NCI-H510A (cell line): ENCODE data around the gene KNDC1.

Experiments used
- DNase-seq: peaks from one replicate; lab custom pipeline; 2025; lab: John Stamatoyannopoulos, UW

KNDC1 gene

GRCh38 chr10:133241501-133242205, 81.6 kb downstream of the KNDC1 start:
- no peak for DNase-seq

- no peak for DNase-seq
Measured at GRCh38 chr10:133242611-133243356, 82.8 kb downstream of the KNDC1 start.

DNA sequence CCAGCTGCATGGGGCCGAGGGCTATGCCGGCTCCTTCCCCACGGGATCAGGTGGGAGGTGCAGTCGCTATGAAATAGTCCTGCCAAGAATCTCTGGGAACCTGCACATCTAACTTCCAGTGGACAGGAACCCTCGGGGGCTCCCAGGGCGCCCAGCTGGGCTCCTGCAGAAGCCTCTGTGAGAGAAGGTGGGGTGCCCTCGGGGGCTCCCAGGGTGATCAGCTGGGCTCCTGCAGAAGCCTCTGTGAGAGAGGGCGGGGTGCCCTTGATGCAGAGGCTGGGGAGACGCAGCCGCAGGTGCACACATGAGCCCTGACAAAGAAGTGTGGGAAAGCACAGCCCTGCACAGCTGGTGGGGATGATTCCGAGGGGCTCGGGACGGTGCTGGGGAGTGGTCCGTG, 83.6 kb downstream of the KNDC1 start:
- DNase-seq = no peak

DNA sequence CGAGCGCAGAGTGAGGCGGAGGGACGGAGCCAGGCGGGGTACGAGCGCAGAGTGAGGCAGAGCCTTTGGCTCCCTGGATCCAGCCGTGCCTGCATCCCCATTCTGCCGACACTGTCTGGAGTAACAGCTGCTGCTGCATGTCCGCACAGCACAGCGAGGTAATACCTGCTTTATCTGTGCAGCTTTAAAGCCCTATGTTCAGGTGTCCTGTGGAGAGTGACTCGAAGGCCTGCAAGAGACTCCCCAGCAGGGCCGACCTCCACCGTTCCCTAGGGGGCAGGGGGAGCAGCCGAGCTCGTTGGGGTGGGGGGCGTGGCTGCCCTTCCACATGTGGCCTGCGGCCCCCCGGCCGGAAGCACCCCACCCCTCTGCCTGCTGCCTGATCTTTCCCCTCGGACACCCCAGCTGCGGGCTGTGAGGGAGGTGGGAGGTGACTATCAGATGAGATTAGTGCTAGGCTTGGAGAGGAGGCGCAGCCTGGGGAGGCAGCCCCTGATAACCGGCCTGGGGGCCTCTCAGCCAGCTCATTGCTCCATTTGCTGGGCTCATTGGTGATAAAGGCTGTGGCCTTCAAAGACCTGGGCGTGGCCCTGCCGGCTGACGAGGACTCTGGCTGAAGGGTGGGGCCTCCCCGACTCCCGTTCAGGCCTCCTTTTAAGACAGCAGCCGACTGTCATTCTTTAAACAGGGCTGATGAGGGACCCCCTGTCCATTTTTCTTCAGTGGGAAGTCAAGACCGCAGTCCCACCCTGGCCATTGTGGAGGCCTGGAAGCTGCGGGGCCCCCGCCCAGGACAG, 85.6 kb downstream of the KNDC1 start:
- no peak for DNase-seq

DNA sequence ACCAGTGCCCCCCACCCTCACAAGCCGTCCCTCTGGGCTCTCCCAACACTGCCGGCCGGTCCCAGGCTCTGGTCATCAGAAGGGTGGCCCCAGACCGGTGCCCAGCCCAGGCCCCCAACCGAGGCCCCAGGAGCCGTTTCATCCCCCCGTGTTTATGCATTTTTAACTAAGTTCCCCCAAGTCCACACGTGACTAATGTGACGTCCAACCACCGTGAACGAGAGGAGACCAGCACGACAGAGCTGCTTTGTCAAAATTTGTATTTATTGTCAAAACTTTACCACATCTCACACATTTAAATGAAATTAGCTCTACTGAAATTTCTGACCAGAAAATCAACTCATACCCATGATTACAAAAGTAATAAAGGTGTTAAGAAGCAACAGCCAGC, 86.2 kb downstream of the KNDC1 start:
- DNase-seq = no peak

DNA sequence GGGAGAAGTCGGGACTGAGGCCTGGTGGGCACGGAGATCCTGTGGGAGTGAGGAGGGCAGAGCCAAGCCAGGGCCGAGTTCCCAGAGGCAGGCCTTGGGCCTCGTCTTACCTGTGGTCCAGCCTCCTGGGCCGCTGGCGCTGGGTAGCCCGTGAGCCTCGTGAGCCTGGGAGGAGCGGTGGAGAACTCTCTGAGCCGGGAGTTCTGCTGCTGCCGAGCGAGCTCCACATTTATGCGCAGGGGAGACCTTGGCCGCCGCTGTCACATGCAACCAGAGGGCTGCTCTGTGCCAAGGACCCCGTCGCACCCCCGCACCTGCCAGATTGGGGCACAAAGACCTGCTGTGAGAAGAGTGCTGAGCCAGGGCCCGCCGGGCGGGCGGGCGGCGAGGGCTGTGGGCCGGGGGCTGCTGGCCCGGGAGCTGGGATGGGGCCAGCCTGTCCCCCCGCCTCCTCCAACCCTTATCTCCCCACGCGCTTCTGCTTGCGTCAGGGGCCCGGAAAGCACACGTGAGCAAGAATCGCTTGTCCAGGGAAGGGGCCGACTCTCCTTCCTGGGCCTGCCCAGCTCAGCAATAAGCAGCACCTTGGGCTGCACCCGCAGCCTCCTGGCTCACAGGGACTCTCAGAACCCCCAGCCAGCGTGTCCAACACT, 87.8 kb downstream of the KNDC1 start:
- DNase-seq = no peak

- no peak for DNase-seq
Measured at GRCh38 chr10:133248334-133248715, 88.3 kb downstream of the KNDC1 start.

DNA sequence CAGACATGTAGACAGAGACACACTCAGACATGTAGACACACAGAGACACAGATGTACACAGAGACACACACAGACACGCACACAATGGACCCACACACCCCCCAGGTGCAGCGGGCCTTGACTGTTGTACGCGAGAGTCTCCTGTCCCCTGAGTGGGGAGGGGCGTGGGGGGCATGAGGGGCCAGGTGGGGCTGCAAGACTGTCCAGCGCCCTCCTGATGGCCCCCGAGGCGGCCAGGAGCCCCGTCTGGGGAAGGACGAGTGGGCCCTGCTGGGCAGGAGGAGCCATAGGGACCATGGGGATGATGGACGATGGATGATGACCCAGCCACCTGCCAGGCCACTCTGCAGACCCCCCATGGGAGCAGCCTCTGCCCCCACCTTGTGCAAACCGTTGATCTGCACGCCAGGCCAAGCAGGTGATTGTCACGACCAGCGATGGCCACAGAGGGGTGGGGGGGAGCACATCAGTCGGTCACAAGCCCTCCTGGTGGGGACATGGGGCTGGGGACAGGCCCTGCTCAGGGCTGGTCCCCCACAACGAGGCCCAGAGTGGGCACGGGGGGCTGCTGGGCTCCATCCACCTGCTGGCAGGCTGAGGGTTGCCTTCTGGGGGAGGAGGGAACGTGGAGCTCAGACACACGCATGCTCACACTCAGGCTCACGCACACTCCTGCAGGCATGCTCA, 89.2 kb downstream of the KNDC1 start:
- no peak for DNase-seq

DNA sequence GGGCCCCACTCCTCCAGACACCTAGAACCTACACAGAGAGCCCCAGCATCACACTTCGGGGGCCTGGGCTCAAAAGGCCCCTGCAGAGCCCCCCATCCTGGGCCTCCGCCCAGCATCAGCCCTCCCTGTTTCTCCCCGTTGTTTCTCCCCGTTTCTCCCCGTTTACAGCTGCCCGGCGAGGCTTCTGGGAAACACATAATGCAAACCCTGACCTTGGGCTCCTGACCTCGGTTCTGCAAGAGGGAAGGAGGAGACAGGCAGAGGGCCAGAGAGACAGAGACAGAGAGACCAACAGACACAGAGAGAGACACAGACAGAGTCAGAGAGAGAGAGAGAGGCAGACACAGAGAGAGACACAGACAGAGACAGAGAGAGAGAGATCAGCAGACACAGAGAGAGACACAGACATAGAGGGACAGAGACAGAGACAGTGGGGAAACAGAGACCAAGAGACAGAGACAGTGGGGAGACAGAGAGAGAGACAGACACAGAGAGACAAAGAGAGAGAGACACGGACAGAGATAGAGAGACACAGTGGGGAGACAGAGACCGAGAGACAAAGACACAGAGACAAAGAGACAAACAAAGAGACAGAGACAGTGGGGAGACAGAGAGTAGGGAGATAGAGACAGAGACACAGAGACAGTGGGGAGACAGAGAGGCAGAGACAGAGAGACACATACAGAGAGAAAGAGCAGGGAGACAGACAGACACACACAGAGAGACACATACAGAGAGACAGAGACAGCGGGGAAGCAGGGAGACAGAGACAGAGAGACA, 90.1 kb downstream of the KNDC1 start:
- no peak for DNase-seq

DNA sequence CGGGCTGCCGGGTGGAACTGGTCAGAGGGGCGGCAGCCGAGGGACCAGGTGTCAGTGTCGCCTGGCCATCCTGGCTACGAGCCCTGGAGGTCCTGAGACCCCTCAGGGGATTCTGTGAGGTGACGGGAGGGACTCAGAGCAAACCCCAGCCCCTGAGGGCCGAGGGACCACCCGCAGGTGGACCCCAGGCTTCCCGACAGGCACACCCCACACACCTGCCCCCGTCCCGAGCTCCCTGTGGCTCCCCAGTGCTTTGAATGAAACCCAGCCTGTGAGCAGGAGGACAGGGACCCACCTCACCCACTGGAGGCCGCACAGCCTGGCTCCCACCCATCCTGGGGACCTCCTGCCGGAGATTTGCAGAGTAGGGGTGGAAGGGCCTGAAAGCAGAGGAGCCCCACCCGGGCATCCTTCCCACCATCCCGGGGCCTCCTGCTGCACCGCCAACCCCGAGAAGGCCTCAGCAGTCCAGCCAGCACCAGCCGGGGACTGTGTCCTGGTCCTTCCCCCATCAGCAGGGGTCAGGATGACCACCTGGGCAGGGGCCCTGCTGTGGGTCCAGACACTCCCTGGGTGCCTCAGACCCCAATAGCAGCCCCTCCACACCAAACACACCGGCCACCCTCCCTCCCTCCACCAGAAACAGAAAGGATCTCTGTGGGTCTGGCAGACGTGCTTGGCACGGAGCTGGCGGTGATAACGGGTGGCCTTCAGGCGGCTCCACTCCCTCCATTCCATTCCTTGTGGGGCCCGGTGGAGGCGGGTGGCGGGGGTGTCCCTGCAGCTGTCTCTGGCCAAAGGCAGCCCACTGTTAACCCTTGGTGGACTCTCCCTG, 91.6 kb downstream of the KNDC1 start:
- DNase-seq = no peak

GRCh38 chr10:133252223-133252552, 92.2 kb downstream of the KNDC1 start:
- no peak for DNase-seq

- no peak for DNase-seq
Measured at GRCh38 chr10:133253361-133253955, 93.4 kb downstream of the KNDC1 start.

GRCh38 chr10:133254421-133255120, 94.6 kb downstream of the KNDC1 start:
- no peak for DNase-seq

DNA sequence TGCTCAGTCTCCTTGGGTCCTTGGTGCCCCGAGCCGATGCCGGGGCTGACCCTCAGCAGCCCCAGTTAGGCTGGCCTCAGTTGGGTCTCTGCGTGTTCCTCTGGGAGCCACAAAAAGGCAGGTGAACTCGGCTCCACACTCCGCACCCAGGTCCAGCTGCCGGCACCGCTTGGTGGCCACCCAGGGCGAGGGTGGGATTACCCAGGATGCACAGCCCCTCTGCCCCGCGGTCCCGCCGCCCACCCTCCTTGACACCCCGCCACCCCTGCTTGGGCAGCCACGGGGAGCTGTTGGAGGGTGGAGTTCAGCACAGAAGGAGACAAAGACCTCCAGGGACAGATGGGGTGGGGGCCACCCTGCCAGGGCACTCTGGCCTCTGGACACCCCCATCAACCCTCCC, 95.3 kb downstream of the KNDC1 start:
- no peak for DNase-seq

- no peak for DNase-seq
Measured at GRCh38 chr10:133257489-133258065, 97.6 kb downstream of the KNDC1 start.

- DNase-seq = no peak
Measured at GRCh38 chr10:133258066-133258817, 98.2 kb downstream of the KNDC1 start.

- DNase-seq = no peak
Measured at GRCh38 chr10:133258818-133259601, 99.0 kb downstream of the KNDC1 start.
